T-cell (primary cell): ENCODE measurements around the gene EPS8L2. TPM values are rescaled to one million over a fixed set of nuclear protein-coding genes. Genes with fewer than 3 reads are reported as not detected.

Experiments
- ATAC-seq, 4 experiments: fragments of 200-7000 bp in 3 of 4; fragments of 150-1000 bp in 1 of 4; cut with Tn5 transposase; replicated peaks in 1 of 4; 1 replicate in 3 of 4; 2 replicates in 1 of 4; pipeline ENCODE4 v1.10.0; 2021; ENCODE audit warnings: moderate library complexity in 3 of 4, mild to moderate bottlenecking in 2 of 4, moderate number of reproducible peaks in 1 of 4
- CTCF ChIA-PET, 2 donors: fragments of 300-600 bp; sonication (Branson Sonifier 250); formaldehyde crosslinking; loops; one replicate each; lab custom pipeline; 2022; ENCODE audit warnings: antibody characterized with exemption in 2 of 2; lab: Charles Lee
- POLR2A ChIA-PET, 2 donors: fragments of 300-600 bp; sonication (Branson Sonifier 250); formaldehyde crosslinking; loops; one replicate each; lab custom pipeline; 2022; ENCODE audit warnings: antibody characterized with exemption in 2 of 2; lab: Charles Lee
- DNase-seq, 35 experiments: peaks; one replicate each; pipeline versions ENCODE4 v3.0.0 to v3.0.0-alpha.2; 2013 to 2023
- H3K27ac ChIP-seq: one replicate; pipeline ENCODE4 v1.5.1; 2013; ENCODE audit warnings: low read length
- H3K27me3 ChIP-seq, 2 experiments: replicated peaks in 1 of 2; 1 replicate in 1 of 2; 2 replicates in 1 of 2; pipeline versions ENCODE4 v1.6.1 to v1.7.0; 2013; ENCODE audit warnings: low read length in 1 of 2, mixed read lengths in 1 of 2; ENCODE audit not compliant: control insufficient read depth in 2 of 2, insufficient read depth in 2 of 2; ENCODE audit errors: extremely low read depth in 1 of 2
- H3K36me3 ChIP-seq, 2 donors: 1 replicate in 1 of 2; 2 replicates in 1 of 2; pipeline versions ENCODE4 v1.6.1 to v1.7.0; 2013; ENCODE audit warnings: low read length in 1 of 2; ENCODE audit not compliant: control insufficient read depth in 2 of 2, insufficient read depth in 1 of 2; ENCODE audit errors: extremely low read depth in 1 of 2
- H3K4me1 ChIP-seq, 2 experiments: 1 replicate in 1 of 2; 2 replicates in 1 of 2; pipeline versions ENCODE4 v1.6.1 to v1.7.0; 2013; ENCODE audit warnings: low read length in 2 of 2, mixed read lengths in 1 of 2; ENCODE audit not compliant: insufficient read depth in 2 of 2, control insufficient read depth in 1 of 2; ENCODE audit errors: extremely low read depth in 1 of 2
- H3K4me3 ChIP-seq, 2 donors: 1 replicate in 1 of 2; 2 replicates in 1 of 2; pipeline versions ENCODE4 v1.5.1 to v1.7.0; 2013; ENCODE audit warnings: mild to moderate bottlenecking in 2 of 2, low read length in 1 of 2, moderate library complexity in 1 of 2; ENCODE audit not compliant: control insufficient read depth in 1 of 2; ENCODE audit errors: extremely low read depth in 1 of 2
- H3K9me3 ChIP-seq: 2 replicates; pipeline ENCODE4 v1.7.0; 2013
- H3K27ac Mint-ChIP-seq, 2 donors: one replicate each; pipeline ENCODE4 v1.8.0; 2020 to 2021; ENCODE audit warnings: mild to moderate bottlenecking in 2 of 2, mixed read lengths in 2 of 2
- H3K27me3 Mint-ChIP-seq, 2 donors: one replicate each; pipeline ENCODE4 v1.8.0; 2021 to 2022; ENCODE audit warnings: mixed read lengths in 2 of 2
- H3K36me3 Mint-ChIP-seq: one replicate; pipeline ENCODE4 v1.8.0; 2021; ENCODE audit warnings: mixed read lengths
- H3K4me1 Mint-ChIP-seq, 3 donors: one replicate each; pipeline ENCODE4 v1.8.0; 2020 to 2022; ENCODE audit warnings: mixed read lengths in 3 of 3, mild to moderate bottlenecking in 1 of 3
- H3K4me3 Mint-ChIP-seq, 3 donors: one replicate each; pipeline ENCODE4 v1.8.0; 2020 to 2022; ENCODE audit warnings: mild to moderate bottlenecking in 3 of 3, mixed read lengths in 3 of 3, moderate library complexity in 3 of 3
- H3K9me3 Mint-ChIP-seq, 3 donors: one replicate each; pipeline ENCODE4 v1.8.0; 2020 to 2022; ENCODE audit warnings: mixed read lengths in 3 of 3
- WGBS: methylation state at CpG from one replicate; pipeline ENCODE4 v1.1.5; 2013; ENCODE audit warnings: missing lambda C conversion rate; ENCODE audit not compliant: insufficient coverage; 5-methylcytosine and 5-hydroxymethylcytosine counted together
- total RNA-seq, 35 experiments: library from RNA in 6 of 35; stranded (reverse) in 6 of 35; fragments of 120-200 nt in 1 of 35; gene quantifications; one replicate each; pipeline versions ENCODE4 v1.2.1 to v1.2.4 and lab custom pipeline; 2013 to 2026

Gene EPS8L2
- total RNA-seq, 5 donors from 2014 or later (not counting 1 experiment from before 2014, with no cell fraction given), result 7.5 to 18.5 (median 14.6) TPM

- Mint-ChIP-seq H3K9me3 (no peaks in the 10 kb centered on the region), H3K27ac (no peak overlapping the region), H3K4me1 (peaks cover 18 to 22% (median 19%) of the 10 kb centered on the region in 3 donors), H3K4me3 (no peak overlapping the region), H3K36me3 (no peaks in the 10 kb centered on the region), H3K27me3 (no peaks in the 10 kb centered on the region)
- no peak overlapping the region for H3K27ac ChIP-seq
- no peak overlapping the region for H3K4me3 ChIP-seq
- WGBS, result no CpG with 5 or more reads among the region's 3 CpGs
- no peaks in the 10 kb centered on the region for H3K9me3 ChIP-seq
- ATAC-seq, result no peak
- CTCF ChIA-PET, result no interaction called here
- H3K36me3 ChIP-seq, result no peaks in the 10 kb centered on the region
- DNase-seq, result no peak
- H3K27me3 ChIP-seq, result peaks cover 0 to 4% of the 10 kb centered on the region in 2 experiments
- H3K4me1 ChIP-seq, result peaks cover 5 to 18% of the 10 kb centered on the region in 2 experiments
- POLR2A ChIA-PET, result no interaction called here
Observed at GRCh38 chr11:742156-742546, 36.1 kb downstream of the EPS8L2 start.

- CTCF ChIA-PET, result no interaction called here
- H3K36me3 Mint-ChIP-seq, result no peaks in the 10 kb centered on the region
- ATAC-seq (no peak), DNase-seq (no peak)
- H3K4me1 Mint-ChIP-seq, result peaks cover 13 to 17% (median 14%) of the 10 kb centered on the region in 3 donors
- Histone ChIP-seq H3K27me3 (peaks cover 0 to 4% of the 10 kb centered on the region in 2 experiments), H3K9me3 (no peaks in the 10 kb centered on the region), H3K27ac (no peak overlapping the region), H3K36me3 (no peaks in the 10 kb centered on the region), H3K4me1 (peaks cover under 1 to 13% of the 10 kb centered on the region in 2 experiments), H3K4me3 (no peak overlapping the region)
- POLR2A ChIA-PET, result interaction anchor here in 1 of 2 donors (0.7 kb wide), 1 partner anchor 283 kb away, joined by 6 read pairs; no protein-coding TSS in a partner anchor
- H3K4me3 Mint-ChIP-seq, result no peak overlapping the region
- H3K27ac Mint-ChIP-seq, result no peak overlapping the region
- no peaks in the 10 kb centered on the region for H3K9me3 Mint-ChIP-seq
- 100% methylated on average over 1 of the region's 4 CpGs for WGBS
- no peaks in the 10 kb centered on the region for H3K27me3 Mint-ChIP-seq
Observed at GRCh38 chr11:742571-743201, 36.7 kb downstream of the EPS8L2 start.

DNA sequence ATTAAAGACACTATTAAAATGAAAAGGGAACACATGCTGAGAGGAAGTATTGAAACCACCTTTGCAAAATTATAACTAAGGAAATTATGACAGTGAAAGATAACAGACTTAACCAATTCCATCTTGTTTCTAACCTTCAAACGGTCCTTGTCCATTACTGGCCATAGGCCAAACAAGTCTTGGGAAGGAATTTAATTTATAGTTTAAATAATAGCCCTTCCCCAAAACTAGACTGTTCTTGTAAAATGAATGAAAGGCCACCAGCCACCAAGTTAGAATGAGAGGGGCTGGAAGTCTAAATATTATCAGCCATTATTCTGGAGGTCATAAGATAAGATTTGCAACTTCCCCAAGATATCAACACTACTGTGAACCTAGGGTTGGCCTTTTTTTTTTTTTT is 39.4 kb downstream of the EPS8L2 start:
- Mint-ChIP-seq H3K27me3 (no peaks in the 10 kb centered on the region), H3K4me1 (peaks cover 21 to 24% (median 21%) of the 10 kb centered on the region in 3 donors), H3K9me3 (no peaks in the 10 kb centered on the region), H3K36me3 (no peaks in the 10 kb centered on the region), H3K4me3 (peak overlapping the region in 1 of 3 donors; percentile 36), H3K27ac (no peak overlapping the region)
- no CpG with 5 or more reads among the region's 1 CpG for WGBS
- POLR2A ChIA-PET, result interaction anchor here in 1 of 2 donors (0.7 kb wide), 1 partner anchor 198 kb away, joined by 3 read pairs; no protein-coding TSS in a partner anchor
- no peak for DNase-seq
- Histone ChIP-seq H3K4me1 (peaks cover 0 to 26% of the 10 kb centered on the region in 2 experiments), H3K9me3 (no peaks in the 10 kb centered on the region), H3K27me3 (peaks cover 0 to 2% of the 10 kb centered on the region in 2 experiments), H3K27ac (no peak overlapping the region), H3K36me3 (no peaks in the 10 kb centered on the region), H3K4me3 (no peak overlapping the region)
- ATAC-seq, result no peak
- CTCF ChIA-PET, result no interaction called here

- peak overlapping the region; percentile 80 to 86 (median 82) for H3K4me3 Mint-ChIP-seq
- peaks cover 21 to 24% (median 21%) of the 10 kb centered on the region in 3 donors for H3K4me1 Mint-ChIP-seq
- H3K27me3 Mint-ChIP-seq, result no peaks in the 10 kb centered on the region
- H3K27ac Mint-ChIP-seq, result peak overlapping the region; percentile 71 to 74
- ATAC-seq (peak; percentile 50 to 65 (median 51)), DNase-seq (peak in 19 of 35 experiments; percentile 10 to 57 (median 33))
- ChIA-PET CTCF (interaction anchor here (0.7 to 1.3 kb wide), 2 partner anchors 22 to 192 kb away, joined by 3 to 6 read pairs; no protein-coding TSS in a partner anchor), POLR2A (no interaction called here)
- peaks cover 0 to 26% of the 10 kb centered on the region in 2 experiments for H3K4me1 ChIP-seq
- no peaks in the 10 kb centered on the region for H3K36me3 Mint-ChIP-seq
- no peaks in the 10 kb centered on the region for H3K36me3 ChIP-seq
- H3K9me3 Mint-ChIP-seq, result no peaks in the 10 kb centered on the region
- no peaks in the 10 kb centered on the region for H3K9me3 ChIP-seq
- no peak overlapping the region for H3K27ac ChIP-seq
- peak overlapping the region; percentile 48 to 59 for H3K4me3 ChIP-seq
- 25% methylated on average over 42 of the region's 46 CpGs for WGBS
- no peaks in the 10 kb centered on the region for H3K27me3 ChIP-seq
Observed at GRCh38 chr11:746289-747157, 40.5 kb downstream of the EPS8L2 start.

GRCh38 chr11:747158-748006 is 41.4 kb downstream of the EPS8L2 start, which contains the start of gene TALDO1:
Gene TALDO1 (plus strand): TSS chr11:747464. CDS start chr11:747482, 18 bp downstream.
- WGBS, result under 1% methylated on average over 112 of the region's 112 CpGs
- CTCF ChIA-PET, result interaction anchor here in 1 of 2 donors (0.9 to 1.3 kb wide), 2 partner anchors 21 to 193 kb away, joined by 3 read pairs; no protein-coding TSS in a partner anchor
- H3K27me3 Mint-ChIP-seq, result no peaks in the 10 kb centered on the region
- Histone ChIP-seq H3K4me1 (peaks cover 0 to 26% of the 10 kb centered on the region in 2 experiments), H3K27ac (no peak within 1 kb of the TSS), H3K36me3 (no peaks in the 10 kb centered on the region), H3K4me3 (peak within 1 kb of the TSS; percentile 48 to 59), H3K27me3 (no peaks in the 10 kb centered on the region), H3K9me3 (no peaks in the 10 kb centered on the region)
- no peaks in the 10 kb centered on the region for H3K9me3 Mint-ChIP-seq
- H3K27ac Mint-ChIP-seq, result peak within 1 kb of the TSS; percentile 74 to 79
- DNase-seq (peak; percentile 32 to 83 (median 59)), ATAC-seq (peak; percentile 85 to 91 (median 90))
- no peaks in the 10 kb centered on the region for H3K36me3 Mint-ChIP-seq
- H3K4me1 Mint-ChIP-seq, result peaks cover 21 to 24% (median 21%) of the 10 kb centered on the region in 3 donors
- peak within 1 kb of the TSS; percentile 80 to 86 (median 82) for H3K4me3 Mint-ChIP-seq
- POLR2A ChIA-PET, result no interaction called here
